Parathyroid adenoma (tissue), 2 donors: ENCODE data around the gene CUTA.

Source experiments
- H2AFZ ChIP-seq: fragments of 300-600 bp; sonication (generic); one replicate; pipeline ENCODE4 v1.7.0; 2017; ENCODE audit warnings: antibody characterized with exemption, mild to moderate bottlenecking
- H3K27ac ChIP-seq: fragments of 300-600 bp; sonication (generic); one replicate; pipeline ENCODE4 v1.7.0; 2017
- H3K27me3 ChIP-seq: fragments of 300-600 bp; sonication (generic); one replicate; pipeline ENCODE4 v1.7.0; 2017; ENCODE audit warnings: low read length; ENCODE audit not compliant: control insufficient read depth, insufficient read depth
- H3K36me3 ChIP-seq: fragments of 300-600 bp; sonication (generic); one replicate; pipeline ENCODE4 v1.7.0; 2017; ENCODE audit warnings: low read length; ENCODE audit not compliant: control insufficient read depth, insufficient read depth
- H3K4me1 ChIP-seq: fragments of 300-600 bp; sonication (generic); one replicate; pipeline ENCODE4 v1.7.0; 2017; ENCODE audit warnings: control low read depth
- H3K4me2 ChIP-seq: fragments of 300-600 bp; sonication (generic); one replicate; pipeline ENCODE4 v1.7.0; 2017; ENCODE audit warnings: low read length
- H3K4me3 ChIP-seq: fragments of 300-600 bp; sonication (generic); one replicate; pipeline ENCODE4 v1.7.0; 2017; ENCODE audit warnings: low read depth, low read length
- H3K79me2 ChIP-seq: fragments of 300-600 bp; sonication (generic); one replicate; pipeline ENCODE4 v1.7.0; 2017; ENCODE audit warnings: control low read depth
- H3K9ac ChIP-seq: fragments of 300-600 bp; sonication (generic); one replicate; pipeline ENCODE4 v1.7.0; 2017; ENCODE audit warnings: mild to moderate bottlenecking
- H3K9me3 ChIP-seq: fragments of 300-600 bp; sonication (generic); one replicate; pipeline ENCODE4 v1.7.0; 2017; ENCODE audit warnings: low read length; ENCODE audit not compliant: control insufficient read depth
- TF ChIP-seq, protein P1 (sequence below): fragments of 300-600 bp; sonication (generic); IDR thresholded peaks from one replicate; pipeline ENCODE4 v1.7.0; 2017; ENCODE audit warnings: antibody characterized with exemption, mild to moderate bottlenecking
- donor health status: primary hyperparathyroidism.

Gene CUTA

GRCh38 chr6:33420491-33421343 lies 2.8 kb upstream of the CUTA start:
- no peaks in the 10 kb centered on the region for H3K36me3 ChIP-seq
- no peaks in the 10 kb centered on the region for H3K27me3 ChIP-seq
- peaks cover 23% of the 10 kb centered on the region for H3K4me1 ChIP-seq
- H2AFZ ChIP-seq, result no peak overlapping the region
- peak overlapping the region; percentile 42 for H3K4me2 ChIP-seq
- peak overlapping the region; percentile 41 for H3K27ac ChIP-seq
- peaks cover 9% of the 10 kb centered on the region for H3K79me2 ChIP-seq
- H3K9me3 ChIP-seq, result no peaks in the 10 kb centered on the region
- no peak overlapping the region for H3K4me3 ChIP-seq
- H3K9ac ChIP-seq, result no peak overlapping the region
- TF ChIP-seq, protein P1, sequence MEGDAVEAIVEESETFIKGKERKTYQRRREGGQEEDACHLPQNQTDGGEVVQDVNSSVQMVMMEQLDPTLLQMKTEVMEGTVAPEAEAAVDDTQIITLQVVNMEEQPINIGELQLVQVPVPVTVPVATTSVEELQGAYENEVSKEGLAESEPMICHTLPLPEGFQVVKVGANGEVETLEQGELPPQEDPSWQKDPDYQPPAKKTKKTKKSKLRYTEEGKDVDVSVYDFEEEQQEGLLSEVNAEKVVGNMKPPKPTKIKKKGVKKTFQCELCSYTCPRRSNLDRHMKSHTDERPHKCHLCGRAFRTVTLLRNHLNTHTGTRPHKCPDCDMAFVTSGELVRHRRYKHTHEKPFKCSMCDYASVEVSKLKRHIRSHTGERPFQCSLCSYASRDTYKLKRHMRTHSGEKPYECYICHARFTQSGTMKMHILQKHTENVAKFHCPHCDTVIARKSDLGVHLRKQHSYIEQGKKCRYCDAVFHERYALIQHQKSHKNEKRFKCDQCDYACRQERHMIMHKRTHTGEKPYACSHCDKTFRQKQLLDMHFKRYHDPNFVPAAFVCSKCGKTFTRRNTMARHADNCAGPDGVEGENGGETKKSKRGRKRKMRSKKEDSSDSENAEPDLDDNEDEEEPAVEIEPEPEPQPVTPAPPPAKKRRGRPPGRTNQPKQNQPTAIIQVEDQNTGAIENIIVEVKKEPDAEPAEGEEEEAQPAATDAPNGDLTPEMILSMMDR, result no peak

GRCh38 chr6:33419580-33420490 lies 1.9 kb upstream of the CUTA start, which contains the start of gene SYNGAP1:
Gene SYNGAP1 (plus strand): TSS chr6:33420065. CDS start chr6:33420265, 200 bp downstream.
- peaks cover 22% of the 10 kb centered on the region for H3K4me1 ChIP-seq
- H3K4me3 ChIP-seq, result peak within 1 kb of the TSS; percentile 81
- no peaks in the 10 kb centered on the region for H3K27me3 ChIP-seq
- H2AFZ ChIP-seq, result peak within 1 kb of the TSS; percentile 85
- no peak within 1 kb of the TSS for H3K9ac ChIP-seq
- peak within 1 kb of the TSS; percentile 89 for H3K4me2 ChIP-seq
- H3K79me2 ChIP-seq, result peaks cover 9% of the 10 kb centered on the region
- no peaks in the 10 kb centered on the region for H3K36me3 ChIP-seq
- TF ChIP-seq, protein P1, result no peak
- peak within 1 kb of the TSS; percentile 91 for H3K27ac ChIP-seq
- H3K9me3 ChIP-seq, result no peaks in the 10 kb centered on the region

DNA sequence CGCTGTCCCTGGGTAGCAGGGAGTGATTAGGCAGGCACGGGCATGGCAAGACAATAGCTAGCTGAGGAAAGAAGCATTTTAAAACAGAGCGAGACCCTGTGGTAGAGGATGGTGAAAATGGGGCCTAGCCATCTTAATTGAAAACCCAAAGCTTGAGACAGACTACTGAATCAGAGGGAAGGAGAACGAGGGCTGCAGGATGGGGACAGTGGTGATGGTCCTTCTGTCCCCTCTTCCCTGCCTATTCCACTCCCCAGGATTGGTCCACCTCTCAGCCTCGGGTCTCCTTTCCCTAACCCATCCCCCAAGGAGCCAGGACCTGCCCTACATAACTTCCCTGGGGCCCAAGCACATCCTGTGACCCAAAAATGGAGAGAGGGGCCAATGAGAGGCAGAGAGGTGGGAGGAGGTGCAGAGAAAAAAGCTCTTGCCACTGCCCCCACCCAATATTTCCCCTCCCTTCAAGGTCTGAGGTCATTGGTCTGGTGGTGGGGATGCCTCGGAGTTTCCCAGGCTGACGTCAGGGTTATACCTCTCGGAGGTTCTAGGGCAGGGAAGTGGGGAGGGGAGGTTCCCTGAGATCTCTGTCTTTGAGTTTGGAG lies 884 bp upstream of the CUTA start:
- H3K4me1 ChIP-seq, result peaks cover 17% of the 10 kb centered on the region
- no peaks in the 10 kb centered on the region for H3K9me3 ChIP-seq
- H3K9ac ChIP-seq, result no peak overlapping the region
- peak overlapping the region; percentile 81 for H3K4me3 ChIP-seq
- peak overlapping the region; percentile 85 for H2AFZ ChIP-seq
- H3K4me2 ChIP-seq, result peak overlapping the region; percentile 89
- TF ChIP-seq, protein P1, result no peak
- no peaks in the 10 kb centered on the region for H3K27me3 ChIP-seq
- H3K27ac ChIP-seq, result peak overlapping the region; percentile 91
- H3K79me2 ChIP-seq, result peaks cover 9% of the 10 kb centered on the region
- no peaks in the 10 kb centered on the region for H3K36me3 ChIP-seq

DNA sequence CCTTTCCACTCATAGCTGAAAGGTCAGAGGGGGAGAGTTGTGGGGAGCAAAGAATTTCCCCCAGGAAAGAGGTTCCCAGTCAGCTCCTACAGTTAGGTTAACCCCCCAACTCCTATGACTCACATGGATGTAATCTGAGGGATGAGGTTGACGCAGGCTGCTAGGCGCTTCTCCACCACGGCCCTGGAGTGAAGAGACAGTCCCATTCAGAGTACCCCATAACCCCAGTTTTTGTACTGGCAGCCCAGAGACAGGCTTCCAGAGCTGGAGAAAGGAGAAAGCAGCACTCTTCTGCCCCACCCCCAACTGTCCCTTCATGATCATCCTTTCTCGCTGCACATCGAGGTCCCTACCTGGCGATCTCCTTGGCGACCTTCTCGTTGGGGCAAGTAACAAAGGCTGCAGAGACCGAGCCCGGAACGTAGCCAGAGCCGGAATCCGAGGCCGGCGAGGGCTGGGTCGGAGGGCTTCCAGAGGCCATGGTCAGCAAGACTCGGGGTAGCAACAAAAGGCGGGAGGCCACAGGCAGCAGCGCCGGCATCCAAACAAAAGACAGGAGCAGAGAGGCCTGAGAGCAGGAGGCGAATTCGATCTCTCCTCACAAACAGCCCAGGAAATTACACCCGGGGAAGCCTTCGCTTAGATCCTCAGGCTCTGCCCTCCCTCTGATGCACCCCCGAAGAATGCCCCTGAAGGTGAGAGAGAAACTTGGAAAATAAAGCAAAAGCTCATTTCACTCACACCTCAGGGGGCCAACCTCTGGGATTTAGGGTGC lies 592 bp downstream of the CUTA start:
- H3K79me2 ChIP-seq, result peaks cover 10% of the 10 kb centered on the region
- no peaks in the 10 kb centered on the region for H3K9me3 ChIP-seq
- H3K4me2 ChIP-seq, result peak overlapping the region; percentile 69
- no peaks in the 10 kb centered on the region for H3K36me3 ChIP-seq
- TF ChIP-seq, protein P1, result no peak
- H3K9ac ChIP-seq, result peak overlapping the region; percentile 74
- peaks cover 25% of the 10 kb centered on the region for H3K4me1 ChIP-seq
- H3K27ac ChIP-seq, result peak overlapping the region; percentile 91
- H3K27me3 ChIP-seq, result no peaks in the 10 kb centered on the region
- H2AFZ ChIP-seq, result peak overlapping the region; percentile 91
- peak overlapping the region; percentile 81 for H3K4me3 ChIP-seq
